ENCODE measurements around the gene HOXA6.
A peak's percentile ranks its signal among the peaks of the same experiment; 100 is the strongest.

- no peak for TF ChIP-seq CTCF (IDR thresholded peaks at IDR 0.05)
- peak; percentile 23 to 45 for TF ChIP-seq POLR2A (IDR thresholded peaks at IDR 0.05)
- peak in 1 of 2 donors; percentile 73 for TF ChIP-seq EP300 (IDR thresholded peaks at IDR 0.05)
These were observed 51.4 kb downstream of the HOXA6 start, which contains the start of gene HOXA1 for GRCh38 chr7:27095897-27096767.
